Kidney epithelial cell (primary cell): ENCODE measurements around the gene CADPS. TPM values are rescaled to one million over a fixed set of nuclear protein-coding genes. Genes with fewer than 3 reads are reported as not detected.

Source experiments
- DNase-seq: peaks from one replicate; pipeline ENCODE4 v3.0.0-alpha.2; 2010; ENCODE audit warnings: low read depth
- H3K27me3 ChIP-seq: 2 replicates; pipeline ENCODE4 v1.6.0; 2011; ENCODE audit warnings: low read length; ENCODE audit not compliant: control insufficient read depth, insufficient read depth
- H3K36me3 ChIP-seq: 2 replicates; pipeline ENCODE4 v1.5.1; 2011; ENCODE audit warnings: low read length; ENCODE audit not compliant: control insufficient read depth, insufficient read depth
- H3K4me3 ChIP-seq: 2 replicates; pipeline ENCODE4 v1.5.1; 2011; ENCODE audit warnings: low read depth, mild to moderate bottlenecking, control low read depth, low read length
- total RNA-seq: library from RNA; depleted of rRNA; stranded (reverse); fragments of >200 nt; gene quantifications from 2 replicates; pipeline ENCODE4 v1.2.3, GENCODE V29; 2015
- TF ChIP-seq, protein P1 (sequence below): IDR thresholded peaks from 2 replicates; pipeline ENCODE4 v1.5.1; 2011; ENCODE audit warnings: mild to moderate bottlenecking, moderate library complexity, low read length, control low read depth, inconsistent platforms; ENCODE audit not compliant: insufficient read depth, poor library complexity, severe bottlenecking

CADPS gene
- total RNA-seq, 1 donor from 2014 or later, result 0.08 TPM

DNA sequence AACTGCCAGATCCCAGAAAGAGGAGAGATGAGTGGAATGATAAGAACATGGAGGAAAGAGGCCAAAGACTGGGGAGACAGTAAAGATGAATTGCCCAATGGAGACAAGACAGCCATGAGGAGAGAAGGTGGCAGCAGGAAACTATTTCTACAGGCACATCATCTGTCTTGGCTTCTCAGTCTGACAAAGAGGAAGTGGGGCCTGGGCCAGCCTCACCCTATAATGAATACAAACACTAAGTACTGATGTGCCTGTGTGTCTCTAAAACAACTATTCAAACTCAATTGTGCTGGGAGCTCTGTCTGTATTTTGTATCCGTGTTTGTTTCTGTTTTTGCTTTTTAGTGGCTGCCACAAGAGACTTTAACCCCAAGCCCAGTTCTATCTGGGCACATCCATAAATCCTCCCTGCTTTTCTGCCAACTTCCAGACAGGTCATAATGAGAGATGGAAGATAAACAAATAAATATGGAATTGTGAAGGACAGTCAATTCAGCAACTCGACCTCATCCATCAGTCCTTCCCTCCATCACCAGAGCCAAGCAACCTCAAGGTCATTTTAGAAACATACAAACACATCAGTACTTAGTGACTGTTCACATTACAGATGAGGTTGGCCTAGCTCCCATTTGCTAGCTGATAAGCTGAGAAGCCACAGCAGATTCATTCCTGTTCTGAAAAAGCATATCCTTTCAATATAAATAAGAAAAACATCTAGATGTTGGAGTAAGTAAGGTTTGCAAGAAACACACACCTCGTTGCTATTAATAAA lies 116.7 kb downstream of the CADPS start:
- Histone ChIP-seq H3K36me3 (no peaks in the 10 kb centered on the region), H3K27me3 (no peaks in the 10 kb centered on the region), H3K4me3 (no peak overlapping the region)
- no peak for DNase-seq
- TF ChIP-seq, protein P1, sequence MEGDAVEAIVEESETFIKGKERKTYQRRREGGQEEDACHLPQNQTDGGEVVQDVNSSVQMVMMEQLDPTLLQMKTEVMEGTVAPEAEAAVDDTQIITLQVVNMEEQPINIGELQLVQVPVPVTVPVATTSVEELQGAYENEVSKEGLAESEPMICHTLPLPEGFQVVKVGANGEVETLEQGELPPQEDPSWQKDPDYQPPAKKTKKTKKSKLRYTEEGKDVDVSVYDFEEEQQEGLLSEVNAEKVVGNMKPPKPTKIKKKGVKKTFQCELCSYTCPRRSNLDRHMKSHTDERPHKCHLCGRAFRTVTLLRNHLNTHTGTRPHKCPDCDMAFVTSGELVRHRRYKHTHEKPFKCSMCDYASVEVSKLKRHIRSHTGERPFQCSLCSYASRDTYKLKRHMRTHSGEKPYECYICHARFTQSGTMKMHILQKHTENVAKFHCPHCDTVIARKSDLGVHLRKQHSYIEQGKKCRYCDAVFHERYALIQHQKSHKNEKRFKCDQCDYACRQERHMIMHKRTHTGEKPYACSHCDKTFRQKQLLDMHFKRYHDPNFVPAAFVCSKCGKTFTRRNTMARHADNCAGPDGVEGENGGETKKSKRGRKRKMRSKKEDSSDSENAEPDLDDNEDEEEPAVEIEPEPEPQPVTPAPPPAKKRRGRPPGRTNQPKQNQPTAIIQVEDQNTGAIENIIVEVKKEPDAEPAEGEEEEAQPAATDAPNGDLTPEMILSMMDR, result no peak

DNA sequence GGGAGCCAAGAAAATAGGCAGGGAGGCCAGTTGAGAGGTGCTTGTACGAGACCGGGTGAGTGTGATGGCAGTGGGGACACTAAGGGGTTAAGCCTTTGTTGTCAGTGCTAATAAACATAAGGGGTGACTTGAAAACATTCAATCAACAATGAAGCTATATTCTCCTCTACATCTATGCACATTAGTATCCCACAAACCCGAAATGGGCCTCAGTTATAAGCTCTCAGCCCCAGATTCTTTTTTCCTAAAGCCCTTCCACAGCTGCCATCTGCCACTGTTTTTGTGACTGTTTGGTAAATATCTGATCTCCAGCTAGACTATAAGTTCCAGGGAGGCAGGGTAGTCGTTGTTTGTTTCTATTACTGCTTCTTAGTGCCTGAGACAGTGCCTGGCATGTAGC lies 118.2 kb downstream of the CADPS start:
- Histone ChIP-seq H3K4me3 (no peak overlapping the region), H3K36me3 (no peaks in the 10 kb centered on the region), H3K27me3 (no peaks in the 10 kb centered on the region)
- no peak for DNase-seq
- TF ChIP-seq, protein P1, result no peak

DNA sequence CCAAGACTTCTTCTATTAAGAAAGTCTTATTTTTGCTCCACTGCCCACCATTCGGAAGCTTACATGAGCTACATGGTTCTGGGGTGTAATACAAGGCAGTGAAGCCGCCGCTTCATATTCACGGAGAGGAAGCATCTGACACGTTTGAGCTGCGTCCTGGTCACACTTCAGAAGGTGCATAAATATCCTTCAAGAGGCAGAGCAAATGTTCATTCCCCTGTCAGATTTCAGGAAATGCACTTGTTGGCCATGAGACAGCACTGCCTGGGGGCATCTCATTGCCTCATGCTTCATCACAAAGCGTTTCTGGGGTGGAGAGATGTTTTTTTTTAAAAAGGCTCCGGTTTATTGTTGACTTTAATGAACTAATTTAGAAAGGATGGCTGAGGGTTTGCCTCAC lies 119.9 kb downstream of the CADPS start:
- TF ChIP-seq, protein P1, result no peak
- H3K4me3 ChIP-seq, result no peak overlapping the region
- H3K36me3 ChIP-seq, result no peaks in the 10 kb centered on the region
- H3K27me3 ChIP-seq, result no peaks in the 10 kb centered on the region
- DNase-seq, result no peak

DNA sequence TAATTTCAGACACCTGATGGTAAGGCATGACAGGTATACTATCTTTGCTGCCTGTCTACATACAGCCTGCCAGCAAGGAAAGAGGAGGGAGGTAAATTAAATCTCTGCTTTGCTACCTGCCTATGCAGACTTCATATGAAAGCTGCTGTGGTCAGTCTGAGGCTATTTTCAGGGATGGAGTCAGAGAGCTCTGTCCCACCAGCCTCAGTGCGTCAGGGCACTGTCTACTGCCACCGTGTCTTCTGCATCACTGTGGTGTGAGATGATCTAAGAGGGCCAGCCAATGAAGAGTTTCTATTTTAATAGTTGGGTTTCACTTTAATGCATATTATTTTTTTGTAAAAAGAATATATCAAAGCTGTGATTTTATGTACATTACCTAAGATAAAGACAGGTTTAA lies 125.6 kb downstream of the CADPS start:
- no peaks in the 10 kb centered on the region for H3K27me3 ChIP-seq
- DNase-seq, result no peak
- TF ChIP-seq, protein P1, result no peak
- no peaks in the 10 kb centered on the region for H3K36me3 ChIP-seq
- no peak overlapping the region for H3K4me3 ChIP-seq

DNA sequence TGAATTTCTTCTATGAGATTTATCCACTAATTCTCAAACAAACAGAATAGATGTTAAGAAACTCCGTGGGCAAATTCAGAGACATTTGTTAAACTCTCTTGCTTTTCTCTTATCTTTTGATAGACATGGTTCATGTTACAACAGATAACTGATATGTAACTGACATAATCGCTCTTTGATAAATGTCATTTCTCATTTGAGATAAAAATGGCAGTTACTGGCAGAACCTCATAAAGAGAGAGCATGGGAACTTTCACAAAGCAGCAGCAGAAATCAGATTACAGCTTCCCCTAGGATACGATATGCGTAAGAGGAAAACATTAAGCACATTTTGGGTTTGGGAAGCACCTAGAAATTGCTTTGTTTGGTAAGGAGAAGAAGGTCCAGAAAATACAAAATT lies 126.1 kb downstream of the CADPS start:
- TF ChIP-seq, protein P1, result no peak
- Histone ChIP-seq H3K4me3 (no peak overlapping the region), H3K27me3 (no peaks in the 10 kb centered on the region), H3K36me3 (no peaks in the 10 kb centered on the region)
- no peak for DNase-seq

DNA sequence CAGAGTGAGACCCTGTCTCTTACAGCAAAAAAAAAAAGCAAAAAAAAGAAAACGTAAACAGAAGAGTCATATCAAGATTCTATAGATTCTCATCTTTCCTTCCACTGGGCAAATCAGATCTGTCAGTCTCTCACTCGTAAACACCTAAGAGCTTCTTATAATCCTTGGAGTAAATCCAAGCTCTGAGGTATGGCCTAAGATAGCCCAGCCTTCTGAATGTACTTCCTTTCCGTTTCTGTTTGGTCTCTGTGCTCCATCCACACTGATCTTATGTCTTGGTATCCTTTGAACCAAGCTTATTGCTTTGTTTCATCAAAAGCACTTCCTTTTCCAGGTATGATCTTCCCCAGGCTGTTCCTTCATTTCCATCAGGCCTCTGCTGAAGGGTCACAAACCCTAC lies 137.8 kb downstream of the CADPS start:
- H3K36me3 ChIP-seq, result no peaks in the 10 kb centered on the region
- no peaks in the 10 kb centered on the region for H3K27me3 ChIP-seq
- no peak for DNase-seq
- TF ChIP-seq, protein P1, result no peak
- no peak overlapping the region for H3K4me3 ChIP-seq
